ENCODE data around the gene SIRT5. TPM values are rescaled to one million over a fixed set of nuclear protein-coding genes. Genes with fewer than 3 reads are reported as not detected.

The SIRT5 gene
- total and polyA plus RNA-seq, 2 experiments from 2014 or later: 16.3 to 21.7 TPM

DNA sequence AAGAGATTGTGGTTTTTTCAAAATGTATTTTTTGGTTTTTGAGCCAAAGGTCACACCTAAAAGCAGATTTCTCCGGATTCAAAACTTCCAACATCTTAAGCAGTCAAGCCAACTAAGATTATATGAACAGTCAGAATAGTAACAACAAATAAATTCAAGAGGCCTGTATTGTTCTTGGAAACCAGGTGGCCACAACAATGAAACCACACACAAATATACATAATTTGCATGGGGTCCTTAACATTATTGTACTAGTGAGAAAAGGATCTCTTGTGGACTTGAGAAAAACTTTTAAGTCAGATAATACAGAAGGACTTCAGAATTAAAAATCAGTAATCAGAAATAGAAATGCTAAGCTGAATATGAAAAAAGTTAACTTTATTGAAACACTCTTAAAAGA lies 81.3 kb downstream of the SIRT5 start:
- H3K4me3 ChIP-seq: no peak overlapping the region
- H3K27ac ChIP-seq: no peak overlapping the region
- TF ChIP-seq, protein P1, sequence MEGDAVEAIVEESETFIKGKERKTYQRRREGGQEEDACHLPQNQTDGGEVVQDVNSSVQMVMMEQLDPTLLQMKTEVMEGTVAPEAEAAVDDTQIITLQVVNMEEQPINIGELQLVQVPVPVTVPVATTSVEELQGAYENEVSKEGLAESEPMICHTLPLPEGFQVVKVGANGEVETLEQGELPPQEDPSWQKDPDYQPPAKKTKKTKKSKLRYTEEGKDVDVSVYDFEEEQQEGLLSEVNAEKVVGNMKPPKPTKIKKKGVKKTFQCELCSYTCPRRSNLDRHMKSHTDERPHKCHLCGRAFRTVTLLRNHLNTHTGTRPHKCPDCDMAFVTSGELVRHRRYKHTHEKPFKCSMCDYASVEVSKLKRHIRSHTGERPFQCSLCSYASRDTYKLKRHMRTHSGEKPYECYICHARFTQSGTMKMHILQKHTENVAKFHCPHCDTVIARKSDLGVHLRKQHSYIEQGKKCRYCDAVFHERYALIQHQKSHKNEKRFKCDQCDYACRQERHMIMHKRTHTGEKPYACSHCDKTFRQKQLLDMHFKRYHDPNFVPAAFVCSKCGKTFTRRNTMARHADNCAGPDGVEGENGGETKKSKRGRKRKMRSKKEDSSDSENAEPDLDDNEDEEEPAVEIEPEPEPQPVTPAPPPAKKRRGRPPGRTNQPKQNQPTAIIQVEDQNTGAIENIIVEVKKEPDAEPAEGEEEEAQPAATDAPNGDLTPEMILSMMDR (IDR thresholded peaks at IDR 0.05; ENCODE audit: low read depth, low read length): no peak
- DNase-seq (ENCODE audit: low read depth in 1 of 2, low spot score in 1 of 2): no peak
- H3K27me3 ChIP-seq: no peaks in the 10 kb centered on the region
- H3K4me1 ChIP-seq (ENCODE audit: low read depth): peaks cover under 1% of the 10 kb centered on the region
- no peaks in the 10 kb centered on the region for H3K9me3 ChIP-seq (ENCODE audit: low read depth)
- no peaks in the 10 kb centered on the region for H3K36me3 ChIP-seq

DNA sequence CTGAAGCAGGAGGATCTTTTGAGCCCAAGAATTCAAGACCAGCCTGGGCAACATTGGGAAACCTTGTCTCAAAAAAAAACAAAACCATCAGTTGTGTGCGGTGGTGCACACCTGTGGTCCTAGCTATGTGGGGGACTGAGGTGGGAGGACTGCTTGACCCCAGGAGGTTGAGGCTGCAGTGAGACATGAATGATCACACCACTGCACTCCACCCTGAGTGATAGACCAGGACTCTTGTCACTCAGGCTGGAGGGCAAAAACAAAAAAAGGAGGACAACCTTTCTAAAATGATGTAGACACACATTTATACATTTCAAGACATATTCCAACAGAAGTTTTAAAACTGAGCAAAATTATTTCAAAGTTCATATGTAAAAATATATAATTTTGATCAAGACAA lies 85.9 kb downstream of the SIRT5 start:
- Histone ChIP-seq H3K27ac (no peak overlapping the region), H3K36me3 (no peaks in the 10 kb centered on the region), H3K27me3 (no peaks in the 10 kb centered on the region), H3K4me3 (no peak overlapping the region), H3K4me1 (ENCODE audit: low read depth) (peaks cover 7% of the 10 kb centered on the region), H3K9me3 (ENCODE audit: low read depth) (no peaks in the 10 kb centered on the region)
- DNase-seq (ENCODE audit: low read depth in 1 of 2, low spot score in 1 of 2): no peak
- TF ChIP-seq, protein P1 (IDR thresholded peaks at IDR 0.05; ENCODE audit: low read depth, low read length): no peak

DNA sequence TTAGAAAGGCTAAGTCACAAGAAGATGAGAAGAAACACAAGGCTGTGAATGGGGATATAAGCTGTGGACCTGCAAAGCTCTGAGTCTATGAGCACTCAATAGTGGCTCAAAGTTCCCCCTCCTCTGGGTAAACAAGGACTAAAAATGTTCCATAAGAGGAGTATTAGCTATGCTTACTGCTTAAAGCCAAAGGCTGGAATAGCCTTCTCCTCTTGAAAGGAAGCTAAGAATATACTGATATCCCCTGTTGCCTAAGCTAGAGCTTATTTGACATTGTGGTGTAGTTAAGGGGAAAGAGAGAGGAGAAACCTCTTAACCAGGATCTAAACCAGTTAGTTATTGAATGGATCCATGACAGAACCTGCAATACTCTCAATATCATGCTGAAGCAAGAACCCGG lies 86.5 kb downstream of the SIRT5 start:
- Histone ChIP-seq H3K9me3 (ENCODE audit: low read depth) (no peaks in the 10 kb centered on the region), H3K27ac (peak overlapping the region; percentile 24), H3K4me1 (ENCODE audit: low read depth) (peaks cover 7% of the 10 kb centered on the region), H3K36me3 (no peaks in the 10 kb centered on the region), H3K4me3 (no peak overlapping the region), H3K27me3 (no peaks in the 10 kb centered on the region)
- TF ChIP-seq, protein P1 (IDR thresholded peaks at IDR 0.05; ENCODE audit: low read depth, low read length): no peak
- DNase-seq (ENCODE audit: low read depth in 1 of 2, low spot score in 1 of 2): peak in 1 of 2 donors; percentile 5

DNA sequence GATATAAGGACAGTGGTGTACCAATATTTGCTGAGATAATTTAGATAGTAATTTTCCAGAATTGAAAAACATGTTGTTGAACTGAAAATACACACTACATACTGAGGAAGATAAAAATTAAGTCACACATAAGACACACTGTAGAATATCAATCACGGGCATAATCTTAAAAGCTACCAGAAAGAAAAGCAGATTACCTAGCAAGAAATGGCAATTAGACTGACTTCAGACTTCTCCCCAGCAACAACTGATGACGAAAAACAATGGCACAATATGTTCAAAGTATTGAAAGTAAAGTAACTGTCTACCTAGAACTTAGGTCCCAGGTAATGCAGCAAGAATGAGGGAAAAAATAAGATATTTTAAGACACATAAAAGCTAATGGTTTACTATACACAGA lies 87.2 kb downstream of the SIRT5 start:
- Histone ChIP-seq H3K4me1 (ENCODE audit: low read depth) (peaks cover 7% of the 10 kb centered on the region), H3K27ac (no peak overlapping the region), H3K36me3 (no peaks in the 10 kb centered on the region), H3K9me3 (ENCODE audit: low read depth) (no peaks in the 10 kb centered on the region), H3K4me3 (no peak overlapping the region), H3K27me3 (no peaks in the 10 kb centered on the region)
- DNase-seq (ENCODE audit: low read depth in 1 of 2, low spot score in 1 of 2): no peak
- TF ChIP-seq, protein P1 (IDR thresholded peaks at IDR 0.05; ENCODE audit: low read depth, low read length): no peak

DNA sequence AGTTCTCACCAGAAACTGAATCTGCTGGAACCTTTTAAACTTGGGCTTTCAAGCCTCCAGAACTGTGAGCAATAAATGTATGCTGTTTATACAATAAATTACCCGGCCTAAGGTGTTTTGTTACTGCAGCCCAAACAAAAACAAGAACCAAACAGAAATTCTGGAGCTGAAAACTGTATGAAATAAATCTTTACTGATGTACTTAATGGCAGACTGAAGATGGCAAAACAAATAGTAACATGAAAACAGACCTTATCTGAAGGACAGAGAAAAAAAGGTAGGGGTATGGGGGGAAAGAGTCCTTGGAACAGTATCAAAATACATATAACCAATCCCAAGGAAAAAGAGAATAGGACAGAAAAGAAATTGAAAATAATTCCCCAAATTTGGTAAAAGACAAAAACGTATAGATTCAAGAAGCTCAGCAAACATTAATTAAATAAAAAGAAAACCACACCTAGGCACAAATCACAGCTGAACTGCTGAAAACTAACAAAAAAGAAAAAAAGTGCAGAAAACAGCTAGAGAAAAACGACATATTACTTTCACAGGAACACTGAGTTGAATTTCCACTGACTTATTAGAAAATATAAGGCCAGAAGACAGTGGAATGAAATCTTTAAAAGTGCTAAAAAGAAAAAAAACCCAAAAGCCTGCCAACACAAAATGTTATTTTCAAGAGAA lies 88.4 kb downstream of the SIRT5 start:
- peaks cover 7% of the 10 kb centered on the region for H3K4me1 ChIP-seq (ENCODE audit: low read depth)
- no peaks in the 10 kb centered on the region for H3K36me3 ChIP-seq
- TF ChIP-seq, protein P1 (IDR thresholded peaks at IDR 0.05; ENCODE audit: low read depth, low read length): no peak
- H3K9me3 ChIP-seq (ENCODE audit: low read depth): no peaks in the 10 kb centered on the region
- H3K27me3 ChIP-seq: no peaks in the 10 kb centered on the region
- H3K27ac ChIP-seq: no peak overlapping the region
- DNase-seq (ENCODE audit: low read depth in 1 of 2, low spot score in 1 of 2): no peak
- H3K4me3 ChIP-seq: no peak overlapping the region

Measured in cardiac muscle cell (in vitro differentiated cells and primary cell).